ENCODE data around the gene PRR19.
"Not testable (repeated sequence)": the region's sequence is repeated elsewhere in the genome, so short reads cannot be mapped to it uniquely, and the experiment has no call there.

Gene PRR19

DNA sequence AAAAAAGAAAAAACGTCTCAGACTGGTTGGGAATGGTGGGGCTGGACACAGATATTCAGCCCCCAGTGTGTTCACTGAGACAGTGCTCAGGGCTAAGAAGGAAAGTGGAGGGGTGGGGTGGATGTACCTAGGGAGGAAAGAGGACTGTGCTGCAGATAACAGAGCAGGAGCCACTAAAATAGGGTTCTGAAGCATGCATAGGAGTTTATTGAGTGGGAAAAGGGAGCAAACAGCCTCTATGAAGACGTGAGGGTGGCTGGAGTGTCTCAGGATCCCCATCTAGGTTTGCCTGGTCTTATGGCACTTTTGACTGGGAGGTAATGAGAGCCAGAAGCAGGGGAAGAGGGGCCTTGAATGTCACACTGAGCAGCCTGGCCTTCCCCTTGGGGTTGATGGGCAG, 26.9 kb downstream of the PRR19 start:
- DNase-seq, result no peak

DNA sequence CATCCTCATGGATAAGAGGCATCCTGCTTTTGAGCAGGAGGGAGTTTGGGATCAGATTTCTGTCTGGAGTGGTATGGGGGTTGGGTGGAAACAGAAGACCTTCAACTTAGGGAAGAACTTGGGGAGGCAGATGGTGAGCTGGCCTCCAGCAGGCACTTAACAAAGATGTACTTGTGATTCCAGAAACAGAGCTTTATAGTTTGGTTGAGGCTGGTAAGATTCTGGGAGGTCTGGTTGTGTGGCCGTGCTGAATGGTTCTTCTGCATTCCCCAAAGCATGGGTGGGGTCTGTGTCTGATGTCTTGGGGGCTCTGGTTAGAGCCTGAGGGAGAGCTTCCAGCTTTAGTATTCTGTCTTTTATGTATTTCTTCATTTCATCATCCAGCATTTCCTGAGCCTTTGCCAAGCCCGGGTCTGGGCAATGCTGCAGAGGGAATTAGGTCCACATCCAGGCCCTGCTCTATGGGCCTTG, 28.3 kb downstream of the PRR19 start:
- DNase-seq, result no peak

GRCh38 chr19:42331333-42331732, 29.4 kb downstream of the PRR19 start:
- DNase-seq, result not testable (repeated sequence)

GRCh38 chr19:42332059-42332458, 30.1 kb downstream of the PRR19 start:
- DNase-seq, result no peak

DNA sequence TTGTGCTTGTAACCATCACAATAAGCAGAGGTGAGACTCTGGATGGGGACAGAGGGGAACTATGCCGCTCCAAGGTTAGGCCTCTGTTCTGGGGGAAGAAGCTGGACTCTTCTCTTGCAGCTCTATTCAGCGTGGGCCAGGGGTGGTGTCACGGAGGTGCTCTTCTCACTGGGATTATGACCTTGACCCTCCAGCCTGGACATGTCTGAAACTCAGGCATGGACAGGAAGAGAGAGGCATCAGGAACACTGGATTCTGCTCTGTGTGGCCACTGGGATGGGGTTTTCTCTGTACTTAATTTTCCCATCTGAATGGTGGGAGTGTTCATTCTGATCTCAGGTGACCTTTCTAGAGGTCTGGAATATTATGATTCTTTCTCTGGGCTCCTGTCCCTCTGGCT, 31.1 kb downstream of the PRR19 start:
- DNase-seq, result no peak

- DNase-seq, result no peak
Observed at GRCh38 chr19:42333975-42334696, 32.2 kb downstream of the PRR19 start.

GRCh38 chr19:42334697-42335373, 32.9 kb downstream of the PRR19 start:
- DNase-seq, result no peak

GRCh38 chr19:42335374-42335936, 33.5 kb downstream of the PRR19 start:
- no peak for DNase-seq

DNA sequence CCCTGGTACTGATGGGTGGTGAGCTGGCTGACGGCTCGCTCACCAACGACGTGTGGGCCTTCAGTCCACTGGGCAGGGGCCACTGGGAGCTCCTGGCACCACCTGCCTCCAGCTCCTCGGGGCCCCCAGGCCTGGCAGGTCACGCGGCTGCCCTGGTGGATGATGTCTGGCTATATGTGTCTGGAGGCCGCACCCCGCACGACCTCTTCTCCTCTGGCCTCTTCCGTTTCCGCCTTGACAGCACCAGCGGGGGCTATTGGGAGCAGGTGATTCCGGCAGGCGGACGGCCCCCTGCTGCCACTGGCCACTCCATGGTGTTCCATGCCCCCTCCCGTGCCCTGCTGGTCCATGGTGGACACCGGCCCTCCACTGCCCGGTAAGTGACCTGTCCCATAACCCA, 34.0 kb downstream of the PRR19 start:
- DNase-seq, result no peak

DNA sequence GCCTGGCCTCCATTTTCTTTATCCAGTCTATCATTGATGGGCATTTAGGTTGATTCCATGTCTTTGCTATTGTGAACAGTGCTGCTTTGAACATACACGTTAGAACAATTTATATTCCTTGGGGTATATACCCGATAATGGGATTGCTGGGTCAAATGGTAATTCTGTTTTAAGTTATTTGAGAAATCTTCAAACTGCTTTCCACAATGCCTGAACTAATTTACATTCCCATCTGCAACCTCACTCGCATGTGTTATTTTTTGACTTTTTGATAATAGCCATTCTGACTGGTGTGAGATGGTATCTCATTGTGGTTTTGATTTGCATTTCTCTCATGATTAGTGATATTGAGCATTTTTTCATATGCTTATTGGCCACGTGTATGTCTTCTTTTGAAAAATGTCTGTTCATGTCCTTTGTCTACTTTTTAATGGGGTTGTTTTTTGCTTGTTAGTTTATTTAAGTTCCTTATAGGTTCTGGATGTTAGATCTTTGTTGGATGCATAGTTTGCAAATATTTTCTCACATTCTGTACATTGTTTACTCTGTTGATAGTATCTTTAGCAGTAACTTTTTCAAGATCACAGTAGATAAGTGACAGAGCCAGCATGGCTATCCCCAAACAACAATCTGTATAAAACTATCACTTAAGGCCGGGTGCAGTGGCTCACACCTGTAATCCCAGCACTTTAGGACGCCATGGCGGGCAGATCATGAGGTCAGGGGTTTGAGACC, 37.4 kb downstream of the PRR19 start:
- not testable (repeated sequence) for DNase-seq

DNA sequence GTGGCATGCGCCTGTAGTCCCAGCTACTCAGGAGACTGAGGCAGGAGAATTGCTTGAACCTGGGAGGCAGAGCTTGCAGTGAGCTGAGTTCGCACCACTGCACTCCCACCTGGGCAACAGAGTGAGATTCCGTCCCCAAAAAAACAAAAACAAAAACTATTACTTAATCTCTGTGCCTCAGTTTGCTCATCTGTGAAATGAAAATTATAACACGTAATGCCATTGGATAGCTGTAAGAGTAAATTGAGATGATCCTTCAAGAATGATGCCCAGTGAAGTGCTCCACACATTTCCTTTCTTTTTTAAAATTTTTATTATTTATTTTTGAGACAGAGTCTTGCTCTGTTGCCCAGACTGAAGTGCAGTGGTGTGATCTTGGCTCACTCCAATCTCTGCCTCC, 38.0 kb downstream of the PRR19 start:
- not testable (repeated sequence) for DNase-seq

- no peak for DNase-seq
Observed at GRCh38 chr19:42343344-42344110, 41.6 kb downstream of the PRR19 start.

DNA sequence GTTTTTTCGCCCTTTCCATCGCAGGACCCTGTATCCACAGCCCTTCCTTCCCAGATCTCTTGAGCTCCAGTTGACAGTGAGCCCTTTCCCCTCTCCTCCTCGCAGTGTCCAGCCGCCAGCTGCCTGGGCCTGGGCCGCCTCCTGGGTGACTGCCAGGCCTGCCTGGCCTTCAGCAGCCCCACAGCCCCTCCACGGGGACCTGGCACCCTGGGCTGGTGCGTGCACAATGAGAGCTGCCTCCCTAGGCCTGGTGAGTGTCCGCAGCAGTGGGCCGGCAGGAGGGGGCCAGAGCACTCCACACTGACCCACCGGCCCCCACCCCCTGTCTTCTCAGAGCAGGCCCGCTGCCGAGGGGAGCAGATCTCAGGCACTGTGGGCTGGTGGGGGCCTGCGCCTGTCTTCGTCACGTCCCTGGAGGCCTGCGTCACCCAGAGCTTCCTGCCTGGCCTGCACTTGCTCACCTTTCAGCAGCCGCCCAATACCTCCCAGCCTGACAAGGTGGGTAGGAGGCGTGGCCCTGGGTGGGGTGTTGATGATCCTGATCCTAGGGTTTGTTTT, 42.5 kb downstream of the PRR19 start:
- DNase-seq, result no peak

DNA sequence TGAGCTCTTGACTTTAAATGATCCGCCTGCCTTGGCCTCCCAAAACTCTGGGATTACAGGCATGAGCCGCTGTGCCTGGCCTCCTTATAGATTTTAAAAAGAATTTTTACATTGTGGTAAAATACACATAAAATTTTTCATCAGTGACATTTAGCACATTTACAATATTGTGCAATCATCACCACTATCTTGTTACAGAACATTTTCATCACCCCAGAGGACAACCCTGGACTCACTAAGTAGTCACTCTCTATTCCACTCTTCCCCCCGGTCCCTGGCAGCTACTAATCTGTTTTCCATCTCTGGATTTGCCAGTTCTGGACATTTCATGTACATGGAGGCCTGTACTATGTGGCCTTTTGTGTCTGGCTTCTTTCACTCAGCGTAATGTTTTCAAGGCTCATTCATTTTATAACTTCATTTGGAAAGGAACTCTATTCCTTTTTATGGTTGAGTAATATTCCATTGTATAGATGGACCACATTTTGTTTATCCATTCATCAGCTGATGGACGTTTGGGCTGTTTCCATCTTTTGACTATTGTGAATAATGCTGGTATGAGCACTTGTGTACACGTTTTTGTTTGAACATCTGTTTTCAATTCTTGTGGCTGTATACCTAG, 43.4 kb downstream of the PRR19 start:
- DNase-seq, result no peak

DNA sequence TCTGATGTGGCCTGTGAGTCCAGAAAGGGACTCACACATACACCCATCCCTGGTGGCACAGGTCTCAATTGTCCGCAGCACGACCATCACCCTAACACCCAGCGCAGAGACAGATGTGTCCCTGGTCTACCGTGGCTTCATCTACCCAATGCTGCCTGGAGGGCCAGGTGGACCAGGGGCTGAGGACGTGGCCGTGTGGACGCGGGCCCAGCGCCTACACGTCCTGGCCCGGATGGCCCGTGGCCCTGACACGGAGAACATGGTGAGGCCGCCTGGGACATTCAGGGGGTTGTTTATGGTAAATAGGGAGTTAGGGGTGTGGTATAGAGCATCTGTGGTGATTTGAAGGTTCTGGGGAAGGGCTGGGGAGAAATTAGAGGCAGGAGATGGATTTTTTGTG, 46.3 kb downstream of the PRR19 start:
- DNase-seq, result no peak

DNA sequence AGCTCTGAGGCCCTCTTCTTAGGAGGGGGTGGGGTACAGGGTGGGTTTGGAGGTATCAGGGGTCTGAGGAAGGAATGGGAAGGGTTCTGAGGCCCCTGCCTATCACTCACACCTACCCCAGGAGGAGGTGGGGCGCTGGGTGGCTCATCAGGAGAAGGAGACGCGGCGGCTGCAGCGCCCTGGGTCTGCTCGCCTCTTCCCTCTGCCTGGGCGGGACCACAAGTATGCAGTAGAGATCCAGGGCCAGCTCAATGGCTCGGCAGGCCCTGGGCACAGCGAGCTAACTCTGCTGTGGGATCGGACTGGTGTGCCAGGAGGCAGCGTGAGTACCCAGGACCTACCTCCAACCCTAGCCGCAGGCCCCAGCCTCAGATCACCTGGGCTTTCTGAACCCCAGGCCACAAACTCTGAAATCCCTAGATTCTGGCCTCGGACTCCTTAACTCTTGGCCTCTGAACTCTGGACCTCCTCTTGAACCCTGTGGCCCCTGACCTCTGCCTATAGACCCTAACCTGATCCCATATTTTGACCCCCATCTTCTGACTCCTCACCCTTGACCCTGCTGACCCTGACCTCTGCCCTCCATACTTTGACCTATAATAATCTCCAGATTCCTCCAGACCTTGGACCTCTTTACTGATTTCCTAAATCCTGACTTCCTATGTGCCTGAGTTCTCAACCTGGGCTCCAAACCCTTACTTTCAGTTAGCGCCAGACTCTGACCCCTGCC, 47.6 kb downstream of the PRR19 start:
- no peak for DNase-seq

DNA sequence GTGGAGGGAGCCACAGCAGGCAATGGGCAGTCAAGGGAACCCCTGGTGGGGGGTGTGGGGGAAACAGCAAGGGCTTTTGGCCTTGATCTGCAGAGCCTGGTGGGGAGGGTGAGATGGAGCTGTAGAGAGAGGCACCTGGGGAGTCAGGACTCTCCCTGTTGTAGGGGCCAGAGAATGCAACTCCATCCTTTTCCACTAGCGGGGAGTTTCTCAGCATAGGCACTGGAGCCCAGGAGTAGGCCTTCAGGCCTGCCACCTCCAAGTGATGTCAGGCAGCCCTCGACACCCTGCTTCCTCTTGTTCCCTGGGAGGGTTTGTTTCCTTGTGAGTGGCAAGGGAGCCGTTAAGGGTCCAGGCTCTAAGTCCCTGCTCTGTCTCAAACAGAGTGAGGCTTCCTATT, 48.5 kb downstream of the PRR19 start:
- DNase-seq, result no peak

DNA sequence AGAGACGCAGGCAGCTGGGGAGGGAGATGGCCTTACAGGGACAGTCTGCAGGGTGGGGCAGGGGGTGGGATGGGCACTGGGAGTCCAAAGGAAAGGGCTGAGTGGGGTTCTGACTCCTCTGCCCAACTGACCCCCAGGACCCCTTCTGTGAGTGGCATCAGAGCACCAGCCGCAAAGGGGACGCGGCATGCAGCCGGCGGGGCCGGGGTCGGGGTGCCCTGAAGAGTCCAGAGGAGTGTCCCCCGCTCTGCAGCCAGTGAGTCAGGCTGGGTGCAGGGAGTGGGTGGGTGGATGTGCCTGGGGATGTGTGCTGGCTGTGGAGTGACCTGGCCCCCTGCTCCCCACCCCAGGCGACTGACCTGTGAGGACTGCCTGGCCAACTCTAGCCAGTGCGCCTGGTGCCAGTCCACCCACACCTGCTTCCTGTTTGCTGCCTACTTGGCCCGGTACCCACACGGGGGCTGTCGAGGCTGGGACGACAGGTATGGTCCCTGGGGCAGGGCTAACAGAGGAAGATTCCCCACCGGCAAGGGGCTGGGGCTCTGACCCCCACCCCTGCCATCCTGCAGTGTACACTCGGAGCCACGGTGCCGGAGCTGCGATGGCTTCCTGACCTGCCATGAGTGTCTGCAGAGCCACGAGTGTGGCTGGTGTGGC, 49.3 kb downstream of the PRR19 start:
- DNase-seq, result no peak

- no peak for DNase-seq
Observed at GRCh38 chr19:42352301-42353259, 50.6 kb downstream of the PRR19 start.
